Measurements from ENCODE around the gene FRYL.
A peak's percentile ranks its signal among the peaks of the same experiment; 100 is the strongest.

The FRYL gene

GRCh38 chr4:48602763-48603162 is 177.3 kb downstream of the FRYL start:
- no peak for DNase-seq

DNA sequence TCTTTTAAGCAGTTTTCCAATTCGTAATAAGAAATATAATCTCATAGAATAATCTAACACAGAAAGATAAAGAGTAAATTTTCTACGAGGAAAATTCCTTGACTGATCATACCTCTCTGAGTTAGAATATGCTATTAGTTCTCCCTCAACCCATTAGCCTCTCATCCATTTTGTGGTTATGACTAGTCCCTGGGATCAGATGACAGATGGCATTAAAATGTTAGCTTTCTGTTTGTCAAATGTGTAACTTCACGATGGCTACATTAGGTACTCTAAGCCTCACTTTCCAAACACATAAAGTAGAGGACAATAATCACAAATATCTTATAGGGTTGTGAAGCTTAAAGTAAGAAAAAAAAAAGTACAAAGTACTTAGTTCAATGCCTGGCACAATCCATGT is 177.9 kb downstream of the FRYL start:
- DNase-seq, result no peak

GRCh38 chr4:48596336-48596735 is 183.7 kb downstream of the FRYL start:
- DNase-seq, result no peak

- no peak for DNase-seq
These were observed 185.9 kb downstream of the FRYL start for GRCh38 chr4:48594180-48594579.

- DNase-seq, result no peak
These were observed 188.7 kb downstream of the FRYL start for GRCh38 chr4:48591372-48591771.

DNA sequence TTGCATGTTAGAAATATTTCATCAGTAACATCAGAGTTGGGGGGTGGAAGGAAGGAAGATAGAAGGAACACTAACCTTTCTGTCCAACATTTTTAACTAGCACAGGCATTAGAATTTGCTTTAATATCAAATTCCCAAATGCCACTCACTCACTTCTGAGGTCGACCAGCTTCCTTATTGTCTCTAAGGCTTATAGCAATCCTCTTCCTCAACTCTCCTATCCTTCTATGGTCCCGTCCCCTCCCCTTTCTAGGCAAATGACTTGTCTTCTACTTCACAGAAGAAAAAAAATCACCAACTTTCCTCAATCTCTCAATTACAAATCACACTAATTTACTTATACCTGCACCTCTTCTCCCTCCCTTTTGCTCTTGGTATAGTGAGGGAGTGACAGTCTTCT is 189.2 kb downstream of the FRYL start:
- DNase-seq, result no peak

DNA sequence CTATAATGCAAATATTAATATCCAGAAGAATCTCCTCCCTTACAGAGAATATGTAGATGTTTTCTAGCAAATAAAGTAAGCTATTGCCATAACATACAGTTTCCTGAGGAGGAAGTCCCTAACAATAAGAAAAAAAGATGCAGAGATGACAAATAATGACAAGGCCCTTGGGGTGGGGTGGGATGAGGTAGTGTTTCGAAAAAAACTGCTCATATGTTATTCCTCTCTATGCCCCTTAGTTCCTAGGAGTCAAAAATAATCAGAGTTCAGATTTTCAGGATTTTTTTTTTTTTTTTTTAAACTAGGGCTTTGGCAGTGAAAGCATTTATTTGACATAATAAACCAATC is 191.0 kb downstream of the FRYL start:
- DNase-seq, result no peak

DNA sequence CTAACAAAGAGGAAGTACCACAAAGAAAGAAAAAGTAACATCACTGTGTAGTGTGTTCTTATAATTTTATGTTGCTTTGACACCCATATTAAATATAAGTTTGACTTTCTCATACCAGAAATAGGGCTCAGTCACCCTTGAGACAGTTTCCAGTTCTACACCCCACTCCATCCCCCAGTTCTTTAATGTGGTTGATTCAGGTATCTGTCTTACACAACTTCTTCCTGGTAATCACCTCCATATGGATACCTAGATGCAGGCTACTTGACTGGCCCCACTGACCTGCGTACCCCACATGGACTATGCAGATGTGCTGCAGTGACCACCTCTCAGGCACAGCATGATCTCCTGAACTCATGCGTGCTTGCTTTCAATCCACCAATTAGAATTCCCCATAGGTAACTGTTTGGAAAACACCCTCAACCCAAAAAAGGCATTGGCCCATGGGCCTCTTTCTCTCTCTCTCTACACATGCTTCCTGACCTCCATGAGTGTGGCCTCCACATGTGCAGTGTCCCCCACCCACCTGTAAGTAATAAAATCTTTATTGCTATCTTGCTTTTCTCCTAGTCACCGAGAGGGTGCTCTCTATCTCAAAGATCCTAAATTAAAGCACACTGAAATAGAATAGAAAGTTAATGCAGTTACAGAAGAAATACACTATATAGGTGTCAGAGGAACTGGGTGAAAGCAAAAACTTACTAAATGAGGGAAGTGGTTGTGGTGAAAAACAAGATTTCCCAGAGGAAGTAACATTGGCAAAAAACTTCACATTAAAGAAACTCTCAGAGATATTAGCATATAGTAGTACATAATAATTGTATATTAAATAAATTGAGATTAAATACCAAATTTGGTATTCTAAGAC is 191.6 kb downstream of the FRYL start:
- no peak for DNase-seq

DNA sequence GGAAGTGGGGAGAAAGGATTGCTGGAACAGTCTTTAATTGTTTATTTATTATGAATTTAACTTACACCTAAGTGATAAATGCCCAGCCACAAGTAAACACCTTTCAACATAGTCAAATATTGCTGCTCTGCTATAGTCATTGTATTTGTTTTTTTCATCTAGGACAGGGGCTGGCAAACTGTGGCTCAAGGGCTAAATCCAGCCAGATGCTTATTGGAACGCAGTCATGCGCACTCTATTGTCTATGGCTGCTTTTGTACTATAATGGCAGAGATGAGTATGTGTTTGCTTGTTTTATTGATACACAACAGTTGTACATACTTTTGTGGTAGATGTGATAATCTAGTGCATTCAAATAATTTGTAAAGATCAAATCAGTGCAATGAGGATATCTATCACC is 194.7 kb downstream of the FRYL start:
- DNase-seq, result no peak

GRCh38 chr4:48578132-48578968 is 201.7 kb downstream of the FRYL start:
- peak; percentile 6 for DNase-seq

GRCh38 chr4:48575964-48576363 is 204.1 kb downstream of the FRYL start:
- DNase-seq, result no peak

GRCh38 chr4:48571471-48571870 is 208.6 kb downstream of the FRYL start:
- DNase-seq, result no peak

- no peak for DNase-seq
These were observed 209.3 kb downstream of the FRYL start for GRCh38 chr4:48570646-48571220.

DNA sequence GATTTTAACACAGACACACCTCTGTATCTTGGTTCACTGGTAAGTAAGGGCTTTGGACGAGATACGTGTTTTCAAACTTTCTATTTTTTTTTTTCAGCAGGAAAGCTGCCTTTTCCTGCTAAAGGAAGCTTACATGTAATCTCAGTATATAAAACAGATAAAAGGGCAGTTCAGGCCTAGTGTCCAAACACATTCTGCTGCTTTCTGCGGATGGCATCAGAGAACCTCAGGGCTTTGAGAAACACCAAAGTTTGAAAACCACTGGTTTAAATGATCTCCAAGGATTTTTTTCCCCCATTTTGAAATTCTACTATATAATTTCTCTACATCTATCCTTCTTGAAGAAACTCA is 214.1 kb downstream of the FRYL start:
- no peak for DNase-seq

DNA sequence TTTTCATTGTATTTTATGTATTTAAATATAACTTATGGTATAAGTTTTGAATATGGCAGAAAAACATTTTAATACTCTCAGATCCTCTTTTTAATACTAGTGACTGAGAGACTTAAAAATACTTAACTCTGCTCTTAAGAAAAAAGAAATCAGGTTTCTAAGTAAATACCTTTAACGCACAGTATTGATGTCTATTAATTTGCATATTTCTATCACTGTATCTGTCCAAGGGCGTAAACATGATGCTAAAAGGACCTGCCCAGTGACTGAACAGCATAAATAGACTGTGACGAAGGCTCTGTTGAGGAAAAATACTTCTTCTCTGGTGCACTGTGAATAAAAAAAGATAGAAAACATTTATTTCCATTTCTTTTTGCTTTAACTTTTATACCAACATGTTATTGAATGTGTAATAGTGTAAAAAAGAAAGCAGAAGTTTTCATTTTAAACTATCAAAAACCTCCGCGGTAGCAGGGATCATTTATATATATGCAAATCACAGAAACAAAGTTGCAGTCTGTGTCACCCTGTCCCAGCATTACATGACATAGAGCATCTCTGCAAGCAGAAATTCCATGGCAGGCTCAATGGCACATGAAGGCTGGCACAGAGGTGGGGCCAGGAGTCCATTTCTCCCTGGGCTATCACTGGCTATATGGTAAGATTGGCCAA is 214.6 kb downstream of the FRYL start:
- no peak for DNase-seq

DNA sequence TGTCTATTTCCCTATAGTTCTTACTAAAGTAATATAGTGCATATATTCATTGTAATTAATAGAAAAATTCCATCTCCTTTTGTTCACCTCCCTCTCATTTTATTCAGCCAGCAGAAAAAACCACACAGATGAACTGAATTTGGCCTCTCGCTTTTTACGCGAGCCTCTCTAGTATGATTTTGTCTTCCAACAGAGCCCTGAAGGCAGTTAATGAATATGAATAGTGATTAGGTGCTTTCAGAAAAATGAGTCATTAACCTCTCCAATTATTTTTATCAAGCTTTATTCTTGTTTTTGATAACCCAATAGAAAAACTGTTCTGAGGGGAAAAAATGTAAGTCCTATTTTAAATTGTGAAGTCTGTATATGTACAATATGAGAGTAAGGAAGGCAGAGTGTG is 215.9 kb downstream of the FRYL start:
- no peak for DNase-seq

GRCh38 chr4:48558819-48559218 is 221.3 kb downstream of the FRYL start:
- no peak for DNase-seq

- DNase-seq, result no peak
These were observed 222.1 kb downstream of the FRYL start for GRCh38 chr4:48558026-48558425.

GRCh38 chr4:48557478-48557877 is 222.6 kb downstream of the FRYL start:
- no peak for DNase-seq

DNA sequence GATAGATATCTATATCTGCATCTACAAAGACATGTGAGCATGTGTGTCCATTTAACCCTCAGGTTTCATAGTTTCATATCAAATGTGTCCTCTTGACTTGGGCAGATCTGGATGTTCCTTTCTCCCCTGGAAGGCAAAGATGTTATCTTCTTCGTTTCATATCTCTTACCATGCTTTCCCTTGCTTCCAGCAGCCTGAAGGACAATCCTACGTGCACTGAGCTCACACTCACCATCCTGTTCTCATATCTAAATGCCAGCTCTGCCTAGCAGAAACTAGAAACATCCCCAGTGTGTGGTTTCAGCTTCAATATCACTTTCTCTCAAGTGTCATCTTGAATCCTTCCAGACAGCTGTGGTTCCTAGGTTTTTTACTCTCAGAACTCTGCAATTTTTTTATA is 223.8 kb downstream of the FRYL start:
- no peak for DNase-seq

- no peak for DNase-seq
These were observed 225.5 kb downstream of the FRYL start for GRCh38 chr4:48554606-48555005.

DNA sequence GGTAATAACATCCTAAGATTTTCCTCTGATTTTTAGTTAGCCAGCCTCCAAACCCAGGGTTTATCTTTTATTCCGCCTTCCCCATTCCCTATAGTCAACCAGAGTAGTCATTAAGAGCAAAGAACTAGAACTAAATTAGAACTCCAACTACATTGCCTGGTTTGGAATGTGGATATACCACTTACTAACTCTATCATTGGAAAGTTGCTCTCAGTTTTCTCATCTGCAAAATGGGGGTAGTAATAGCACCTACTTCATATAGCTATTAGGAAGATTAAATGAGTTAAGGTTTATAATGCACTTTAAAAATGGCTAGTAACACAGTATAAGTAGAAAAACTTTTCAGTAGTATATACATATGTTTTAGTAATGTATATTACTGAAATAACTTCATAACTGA is 226.4 kb downstream of the FRYL start:
- DNase-seq, result no peak

- no peak for DNase-seq
These were observed 233.7 kb downstream of the FRYL start for GRCh38 chr4:48546336-48546735.

DNA sequence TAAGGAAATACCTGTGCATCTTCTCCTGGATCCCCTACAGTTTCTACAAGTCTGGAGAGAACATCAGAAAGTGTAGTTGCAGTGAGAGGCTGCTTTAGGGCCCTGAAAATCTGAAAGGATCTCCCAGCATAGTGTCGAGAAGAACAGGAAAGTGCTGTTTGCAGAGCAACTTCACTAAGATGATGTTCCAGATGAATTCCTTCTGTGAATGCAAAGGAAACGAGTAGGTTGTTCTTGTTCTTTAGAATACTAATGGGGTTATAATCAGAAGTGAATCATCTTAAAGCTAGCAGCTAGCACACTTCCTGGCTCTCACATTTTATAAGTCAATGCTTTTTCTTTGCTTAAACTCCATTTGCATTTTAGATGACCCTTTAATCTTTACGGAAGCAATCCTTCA is 236.3 kb downstream of the FRYL start:
- DNase-seq, result no peak
